ENCODE measurements around the gene IL17B.
A peak's percentile ranks its signal among the peaks of the same experiment; 100 is the strongest.

The IL17B gene

DNA sequence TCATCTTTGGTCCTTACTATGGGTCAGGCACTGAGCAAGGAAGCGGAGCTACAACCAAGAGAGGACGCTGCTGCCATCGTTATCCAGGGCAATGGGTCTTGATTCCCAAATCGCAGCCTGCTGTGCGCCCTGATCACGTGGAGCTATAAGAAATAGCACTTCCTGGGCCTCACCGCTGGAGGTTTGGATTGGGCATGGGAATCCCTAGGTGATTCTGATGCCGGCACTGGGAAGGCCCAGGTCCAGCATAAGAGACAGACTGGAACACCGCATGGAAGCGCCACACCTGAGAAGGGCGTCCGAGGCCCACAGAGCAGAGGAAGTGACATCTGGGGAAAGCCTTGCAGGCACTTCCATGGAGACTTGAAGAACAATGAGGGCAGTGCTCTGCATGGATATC lies 3.0 kb downstream of the IL17B start:
- no peak for DNase-seq

DNA sequence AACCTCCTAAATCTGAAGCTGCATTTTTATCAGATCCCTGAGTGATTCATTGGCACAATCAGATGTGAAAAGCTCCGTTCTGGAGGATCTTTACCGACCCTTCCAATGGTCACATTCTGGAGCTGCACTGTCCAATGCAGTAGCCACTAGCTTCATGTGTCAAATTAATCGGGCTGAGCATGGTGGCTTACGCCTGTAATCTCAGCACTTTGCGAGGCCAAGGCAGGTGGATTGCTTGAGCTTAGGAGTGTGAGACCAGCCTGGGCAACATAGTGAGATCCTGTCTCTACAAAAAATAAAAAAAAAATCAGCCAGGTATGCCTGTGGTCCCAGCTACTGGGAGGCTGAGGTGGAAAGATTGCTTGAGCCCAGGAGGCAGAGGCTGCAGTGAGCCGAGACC lies 3.7 kb downstream of the IL17B start:
- no peak for DNase-seq

DNA sequence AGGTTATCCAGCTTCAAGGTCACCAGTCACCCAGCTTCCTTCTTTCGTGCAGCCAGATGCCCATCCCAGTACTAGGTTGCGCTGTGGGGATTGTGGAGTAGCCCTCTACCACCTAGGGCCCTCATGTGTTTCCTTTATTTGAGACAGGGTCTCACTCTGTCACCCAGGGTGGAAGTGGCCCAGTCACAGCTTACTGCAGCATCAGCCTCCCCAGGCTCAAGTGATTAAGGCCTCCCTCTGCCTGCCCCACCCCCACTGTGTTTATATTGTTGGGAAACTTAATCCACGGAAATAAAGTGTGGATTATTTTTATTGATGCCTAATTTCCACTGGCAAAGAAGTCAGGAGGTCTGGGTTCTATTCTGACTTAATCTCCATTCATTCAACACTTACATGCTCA lies 4.3 kb downstream of the IL17B start:
- no peak for DNase-seq

- no peak for DNase-seq
Observed at GRCh38 chr5:149374303-149374702, 4.8 kb downstream of the IL17B start.

GRCh38 chr5:149372932-149373331 lies 6.2 kb downstream of the IL17B start:
- DNase-seq = no peak

GRCh38 chr5:149372076-149372795 lies 6.9 kb downstream of the IL17B start:
- no peak for DNase-seq

GRCh38 chr5:149371296-149371962 lies 7.7 kb downstream of the IL17B start:
- peak; percentile 38 to 42 for DNase-seq

DNA sequence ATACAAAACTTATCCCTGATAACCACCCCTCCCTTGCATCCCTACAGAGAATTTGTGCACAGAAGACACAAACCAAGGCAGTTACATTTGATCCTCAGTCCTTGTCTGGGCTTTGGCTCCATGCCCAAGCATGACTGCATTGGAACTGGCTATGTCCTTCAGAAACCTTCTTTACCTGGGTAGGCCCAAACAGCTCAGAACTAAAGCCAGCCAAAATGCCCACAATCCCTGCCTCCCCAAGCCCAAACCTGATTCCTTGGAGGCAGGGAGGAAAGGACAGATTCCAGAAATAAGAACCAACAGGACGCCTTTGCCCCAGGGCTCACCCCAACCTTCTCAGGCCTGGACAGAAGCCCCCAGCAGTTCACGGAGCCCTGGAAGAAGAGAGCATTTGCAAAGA lies 8.2 kb downstream of the IL17B start:
- no peak for DNase-seq

GRCh38 chr5:149367972-149368645 lies 11.0 kb downstream of the IL17B start:
- no peak for DNase-seq

GRCh38 chr5:149367249-149367971 lies 11.7 kb downstream of the IL17B start:
- peak; percentile 46 to 52 for DNase-seq

DNA sequence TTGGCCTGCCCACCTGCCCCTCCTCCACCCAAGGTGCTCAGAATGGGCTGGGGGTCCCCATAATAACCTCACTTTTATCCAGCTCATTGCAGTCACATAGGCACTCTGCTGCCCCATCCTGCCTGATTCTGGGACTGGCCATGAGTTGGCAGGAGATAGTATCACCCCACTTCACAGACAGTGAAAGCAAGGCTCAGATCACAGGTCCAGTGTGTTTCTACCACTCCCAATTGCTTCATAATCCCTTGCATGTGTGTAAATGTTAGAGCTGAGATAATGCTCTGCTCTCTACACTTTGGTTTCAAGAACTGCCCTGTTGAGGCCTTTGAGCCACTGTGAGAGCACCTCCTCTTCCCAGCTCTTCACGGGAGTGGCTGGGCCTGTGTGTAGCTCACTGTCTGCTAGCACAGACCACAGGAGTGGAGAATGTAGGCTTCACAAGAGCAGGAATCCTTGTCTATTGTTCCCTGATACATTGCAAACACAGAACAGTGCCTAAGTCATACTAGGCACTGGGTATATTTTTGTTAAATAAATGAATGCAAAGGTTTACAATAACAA lies 12.8 kb downstream of the IL17B start:
- no peak for DNase-seq

GRCh38 chr5:149365418-149365817 lies 13.7 kb downstream of the IL17B start:
- DNase-seq = no peak

DNA sequence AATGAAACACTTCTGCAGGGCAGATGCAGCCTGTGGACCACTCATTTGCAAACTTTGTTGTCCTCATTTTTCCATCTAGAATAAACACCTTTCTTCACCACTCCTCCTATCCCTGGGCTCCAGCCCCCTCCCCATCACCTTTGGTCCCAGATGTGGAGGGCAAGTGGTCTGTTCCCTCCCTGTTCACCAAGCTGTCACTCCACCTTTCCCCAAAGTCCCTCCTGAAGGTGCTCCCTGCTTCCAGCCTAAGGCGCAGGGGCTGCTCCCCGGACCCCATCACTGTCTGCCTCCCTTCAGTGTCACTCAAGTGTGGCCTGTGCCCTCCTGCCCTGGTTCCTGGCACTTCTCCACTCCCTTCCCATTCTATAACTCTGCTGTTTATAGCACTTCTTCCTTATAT lies 14.4 kb downstream of the IL17B start:
- no peak for DNase-seq

- no peak for DNase-seq
Observed at GRCh38 chr5:149363936-149364335, 15.2 kb downstream of the IL17B start.

- no peak for DNase-seq
Observed at GRCh38 chr5:149363358-149363757, 15.7 kb downstream of the IL17B start.

DNA sequence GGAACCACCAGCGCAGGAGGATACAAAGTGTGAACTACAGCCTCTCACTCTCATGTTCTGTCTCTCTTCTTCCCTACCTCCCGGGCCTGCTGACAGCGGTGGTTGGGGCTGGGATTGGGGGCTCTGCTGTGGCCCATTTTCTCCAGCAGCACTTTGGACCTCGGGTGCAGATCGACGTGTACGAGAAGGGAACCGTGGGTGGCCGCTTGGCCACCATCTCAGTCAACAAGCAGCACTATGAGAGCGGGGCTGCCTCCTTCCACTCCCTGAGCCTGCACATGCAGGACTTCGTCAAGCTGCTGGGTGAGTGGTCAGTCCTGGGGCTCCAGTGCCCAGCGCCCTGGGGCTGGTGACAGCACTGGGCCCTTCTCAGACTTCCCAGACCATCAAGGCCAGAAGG lies 16.6 kb downstream of the IL17B start:
- no peak for DNase-seq

GRCh38 chr5:149360272-149360671 lies 18.8 kb downstream of the IL17B start:
- DNase-seq = no peak

DNA sequence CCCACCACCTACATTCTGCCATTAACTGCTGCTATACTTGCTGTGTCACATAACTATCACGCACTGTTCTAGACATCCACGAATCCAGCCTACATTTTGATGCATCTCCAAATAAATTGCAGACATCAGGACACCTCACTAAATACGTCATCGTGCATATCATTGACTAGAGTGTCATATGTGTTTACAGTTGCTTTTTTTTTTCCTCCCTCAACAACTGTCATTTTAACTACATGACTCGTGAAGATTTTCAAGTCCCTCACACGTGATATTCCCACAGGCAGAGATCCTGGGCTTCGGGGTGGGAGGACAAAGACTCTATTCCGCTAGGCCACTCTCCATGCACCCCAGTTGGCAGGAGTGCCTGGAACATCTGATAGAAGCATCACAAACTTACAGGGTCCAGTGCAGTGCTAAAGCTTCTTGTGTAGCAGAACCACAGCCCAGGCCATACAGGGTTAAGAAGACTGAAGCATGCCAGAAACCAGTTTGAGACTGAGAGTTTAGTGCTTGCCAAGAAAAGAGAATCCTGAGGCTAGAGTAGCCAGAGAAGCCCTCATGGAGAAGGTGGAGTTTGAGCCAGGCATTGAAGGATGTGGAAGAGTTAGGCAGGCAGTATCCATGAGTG lies 20.1 kb downstream of the IL17B start:
- no peak for DNase-seq

DNA sequence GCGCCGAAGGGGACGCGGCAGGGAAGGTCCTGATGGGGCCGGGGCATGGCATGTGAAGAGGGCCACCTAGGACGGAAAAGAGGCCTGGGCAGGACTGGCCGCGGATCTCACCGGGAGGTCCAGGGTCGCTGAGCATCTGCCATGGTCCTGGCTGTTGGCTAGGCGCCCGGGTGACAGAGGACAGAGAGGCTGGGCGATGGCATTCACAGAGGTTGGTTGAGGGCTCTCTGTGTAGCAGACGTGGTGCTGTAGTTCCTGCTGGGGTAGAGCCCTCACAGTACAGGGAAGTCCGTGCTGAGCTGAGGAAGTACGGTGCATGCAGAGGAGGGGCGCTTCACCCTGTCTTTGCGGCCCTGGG lies 20.8 kb downstream of the IL17B start:
- peak in 1 of 2 experiments; percentile 49 for DNase-seq

GRCh38 chr5:149357370-149358293 lies 21.5 kb downstream of the IL17B start, which contains the start of gene PCYOX1L:
Gene PCYOX1L (plus strand): TSS chr5:149358046. CDS start chr5:149358069, 23 bp downstream.
- DNase-seq = peak; percentile 91

GRCh38 chr5:149356391-149356790 lies 22.7 kb downstream of the IL17B start:
- no peak for DNase-seq
